HCT116 (cell line): ENCODE results near the gene POLR3C.

Source experiments
- CTCF ChIP-seq, 3 experiments: fragments of 200-600 bp in 1 of 3; sonication (generic) in 1 of 3; IDR thresholded peaks in 2 of 3; conservative IDR thresholded peaks in 1 of 3; 2 replicates each; pipeline ENCODE4 v1.5.1; 2012 to 2017; ENCODE audit warnings: low read depth in 2 of 3, low read length in 2 of 3, antibody characterized with exemption in 1 of 3, borderline replicate concordance in 1 of 3, control low read depth in 1 of 3, mild to moderate bottlenecking in 1 of 3, mixed read lengths in 1 of 3, mixed run types in 1 of 3, moderate library complexity in 1 of 3; ENCODE audit not compliant: insufficient read depth in 1 of 3
- EZH2 ChIP-seq: fragments of 200-600 bp; sonication (generic); IDR thresholded peaks from 2 replicates; pipeline ENCODE4 v1.6.1; 2017; ENCODE audit warnings: antibody characterized with exemption, mixed run types
- EZH2phosphoT487 ChIP-seq: fragments of 200-600 bp; IDR thresholded peaks from 2 replicates; pipeline ENCODE4 v1.6.1; 2018; ENCODE audit warnings: antibody characterized with exemption, borderline replicate concordance
- FOSL1 ChIP-seq: IDR thresholded peaks from 2 replicates; pipeline ENCODE4 v1.6.1; 2012; ENCODE audit warnings: low read depth
- POLR2A ChIP-seq: IDR thresholded peaks from 2 replicates; pipeline ENCODE4 v1.7.0; 2011; ENCODE audit warnings: borderline replicate concordance; ENCODE audit not compliant: insufficient read depth, insufficient read length; ENCODE audit errors: extremely low read depth
- POLR2AphosphoS5 ChIP-seq: IDR thresholded peaks from 2 replicates; pipeline ENCODE4 v1.6.1; 2011; ENCODE audit warnings: mild to moderate bottlenecking, low read depth, low read length, moderate library complexity
- RAD21 ChIP-seq: IDR thresholded peaks from 2 replicates; pipeline ENCODE4 v1.6.1; 2012; ENCODE audit warnings: low read depth, mild to moderate bottlenecking
- SP1 ChIP-seq: IDR thresholded peaks from 2 replicates; pipeline ENCODE4 v1.6.1; 2012; ENCODE audit warnings: low read depth
- TCF7L2 ChIP-seq: IDR thresholded peaks from 2 replicates; pipeline ENCODE4 v1.7.0; 2011; ENCODE audit warnings: borderline replicate concordance, inconsistent platforms; ENCODE audit not compliant: insufficient read depth, insufficient read length; ENCODE audit errors: extremely low read depth
- YY1 ChIP-seq: IDR thresholded peaks from 2 replicates; pipeline ENCODE4 v1.6.1; 2011; ENCODE audit warnings: low read length, low read depth, moderate library complexity, mild to moderate bottlenecking; ENCODE audit not compliant: insufficient replicate concordance; ENCODE audit errors: extremely low read depth
- ZNF274 ChIP-seq: fragments of 200-500 bp; sonication (Bioruptor generic); IDR thresholded peaks from 2 replicates; pipeline ENCODE4 v1.6.1; 2014; ENCODE audit warnings: mild to moderate bottlenecking, low read depth, low read length, inconsistent platforms

DNA sequence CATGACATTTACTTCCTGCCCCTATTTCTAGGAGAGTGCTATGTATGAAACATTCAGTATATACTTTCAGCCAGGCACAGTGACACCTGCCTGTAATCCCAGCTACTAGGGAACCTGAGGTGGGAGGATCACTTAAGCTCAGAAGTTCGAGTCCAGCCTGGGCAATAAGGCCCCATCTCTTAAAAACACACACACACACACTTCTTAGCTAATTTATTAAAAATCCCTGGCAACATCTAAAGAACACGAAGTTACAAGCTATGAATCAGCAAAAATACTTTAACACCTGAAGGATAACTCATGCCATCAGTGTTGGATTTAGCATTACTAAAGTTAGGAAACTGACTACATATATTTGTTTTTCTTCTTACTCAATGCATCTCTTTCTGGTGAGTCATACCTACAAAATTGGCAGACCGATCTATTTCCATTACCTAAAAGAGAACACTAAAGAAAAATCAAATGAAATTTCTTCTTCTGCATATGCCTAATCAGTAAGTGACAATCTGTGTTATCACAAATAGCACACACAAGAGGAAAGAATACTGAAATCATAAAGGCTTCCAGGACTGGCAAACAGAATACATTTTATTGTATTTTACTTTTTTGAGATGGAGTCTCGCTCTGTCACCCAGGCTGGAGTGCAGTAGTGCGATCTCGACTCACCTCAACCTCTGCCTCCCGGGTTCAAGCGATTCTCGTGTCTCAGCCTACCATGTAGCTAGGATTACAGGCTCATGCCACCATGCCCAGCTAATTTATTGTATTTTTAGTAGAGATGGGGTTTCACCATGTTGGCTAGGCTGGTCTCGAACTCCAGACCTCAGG is 41.5 kb upstream of the POLR3C start:
- TF ChIP-seq TCF7L2 (no peak), CTCF (IDR thresholded peaks at IDR 0.05 in 2 of 3, conservative IDR thresholded peaks at IDR 0.05 in 1 of 3; ENCODE audit: borderline replicate concordance in 1 of 3, insufficient read depth in 1 of 3, low read depth in 2 of 3, low read length in 2 of 3) (no peak), RAD21 (no peak), YY1 (no peak), POLR2A (no peak), FOSL1 (peak; percentile 95), EZH2phosphoT487 (no peak), ZNF274 (no peak), EZH2 (no peak), SP1 (peak; percentile 69), POLR2AphosphoS5 (0 out of 2 replicates have a peak, but pooled peaks have one; percentile 15)
